Measurements from ENCODE around the gene PLAAT5. TPM values are rescaled to one million over a fixed set of nuclear protein-coding genes. Genes with fewer than 3 reads are reported as not detected.
A peak's percentile ranks its signal among the peaks of the same experiment; 100 is the strongest.
"Not testable (repeated sequence)": the region's sequence is repeated elsewhere in the genome, so short reads cannot be mapped to it uniquely, and the experiment has no call there.

PLAAT5 gene
- 0.42 TPM for total RNA-seq

GRCh38 chr11:63490551-63491239, at the start of gene PLAAT5:
Gene PLAAT5, minus strand, starts transcription at chr11:63491167. Its CDS starts 133 bp downstream, at chr11:63491034.
- Histone ChIP-seq H3K4me3 (ENCODE audit: low read length) (peak within 1 kb of the TSS; percentile 36), H3K27me3 (ENCODE audit: insufficient read depth, low read length) (peaks cover 45% of the 10 kb centered on the region), H3K4me1 (ENCODE audit: insufficient read depth, low read length) (peaks cover 40% of the 10 kb centered on the region), H3K9me3 (ENCODE audit: low read depth, low read length) (peaks cover 5% of the 10 kb centered on the region)

- Histone ChIP-seq H3K4me1 (ENCODE audit: insufficient read depth, low read length) (peaks cover 69% of the 10 kb centered on the region), H3K4me3 (ENCODE audit: low read length) (peak overlapping the region; percentile 76), H3K27me3 (ENCODE audit: insufficient read depth, low read length) (no peaks in the 10 kb centered on the region), H3K9me3 (ENCODE audit: low read depth, low read length) (no peaks in the 10 kb centered on the region)
These were observed 46.5 kb upstream of the PLAAT5 start for GRCh38 chr11:63537293-63538101.

- H3K4me1 ChIP-seq (ENCODE audit: insufficient read depth, low read length): peaks cover 76% of the 10 kb centered on the region
- H3K27me3 ChIP-seq (ENCODE audit: insufficient read depth, low read length): no peaks in the 10 kb centered on the region
- peak within 1 kb of the TSS; percentile 76 for H3K4me3 ChIP-seq (ENCODE audit: low read length)
- no peaks in the 10 kb centered on the region for H3K9me3 ChIP-seq (ENCODE audit: low read depth, low read length)
These were observed 45.8 kb upstream of the PLAAT5 start, which contains the start of gene PLAAT4 for GRCh38 chr11:63536669-63537292. Gene PLAAT4, plus strand, starts transcription at chr11:63536808. Its CDS starts 61 bp downstream, at chr11:63536869.

- Histone ChIP-seq H3K27me3 (ENCODE audit: insufficient read depth, low read length) (no peaks in the 10 kb centered on the region), H3K9me3 (ENCODE audit: low read depth, low read length) (no peaks in the 10 kb centered on the region), H3K4me1 (ENCODE audit: insufficient read depth, low read length) (peaks cover 85% of the 10 kb centered on the region), H3K4me3 (ENCODE audit: low read length) (no peak overlapping the region)
These were observed 44.8 kb upstream of the PLAAT5 start for GRCh38 chr11:63535734-63536133.

GRCh38 chr11:63534895-63535461, 44.0 kb upstream of the PLAAT5 start:
- Histone ChIP-seq H3K27me3 (ENCODE audit: insufficient read depth, low read length) (no peaks in the 10 kb centered on the region), H3K4me3 (ENCODE audit: low read length) (no peak overlapping the region), H3K4me1 (ENCODE audit: insufficient read depth, low read length) (peaks cover 85% of the 10 kb centered on the region), H3K9me3 (ENCODE audit: low read depth, low read length) (no peaks in the 10 kb centered on the region)

- Histone ChIP-seq H3K4me3 (ENCODE audit: low read length) (no peak overlapping the region), H3K9me3 (ENCODE audit: low read depth, low read length) (no peaks in the 10 kb centered on the region), H3K4me1 (ENCODE audit: insufficient read depth, low read length) (peaks cover 81% of the 10 kb centered on the region), H3K27me3 (ENCODE audit: insufficient read depth, low read length) (no peaks in the 10 kb centered on the region)
These were observed 43.1 kb upstream of the PLAAT5 start for GRCh38 chr11:63534076-63534475.

- Histone ChIP-seq H3K4me1 (ENCODE audit: insufficient read depth, low read length) (peaks cover 69% of the 10 kb centered on the region), H3K9me3 (ENCODE audit: low read depth, low read length) (no peaks in the 10 kb centered on the region), H3K27me3 (ENCODE audit: insufficient read depth, low read length) (no peaks in the 10 kb centered on the region), H3K4me3 (ENCODE audit: low read length) (no peak overlapping the region)
These were observed 42.0 kb upstream of the PLAAT5 start for GRCh38 chr11:63532799-63533475.

GRCh38 chr11:63532117-63532516, 41.1 kb upstream of the PLAAT5 start:
- Histone ChIP-seq H3K4me1 (ENCODE audit: insufficient read depth, low read length) (peaks cover 61% of the 10 kb centered on the region), H3K9me3 (ENCODE audit: low read depth, low read length) (no peaks in the 10 kb centered on the region), H3K27me3 (ENCODE audit: insufficient read depth, low read length) (no peaks in the 10 kb centered on the region), H3K4me3 (ENCODE audit: low read length) (no peak overlapping the region)

GRCh38 chr11:63531074-63531792, 40.3 kb upstream of the PLAAT5 start:
- not testable (repeated sequence) for H3K9me3 ChIP-seq (ENCODE audit: low read depth, low read length); H3K27me3 ChIP-seq (ENCODE audit: insufficient read depth, low read length); H3K4me3 ChIP-seq (ENCODE audit: low read length)
- peaks cover 52% of the 10 kb centered on the region for H3K4me1 ChIP-seq (ENCODE audit: insufficient read depth, low read length)

- Histone ChIP-seq H3K4me1 (ENCODE audit: insufficient read depth, low read length) (peaks cover 40% of the 10 kb centered on the region), H3K9me3 (ENCODE audit: low read depth, low read length) (no peaks in the 10 kb centered on the region), H3K4me3 (ENCODE audit: low read length) (no peak overlapping the region), H3K27me3 (ENCODE audit: insufficient read depth, low read length) (no peaks in the 10 kb centered on the region)
These were observed 39.1 kb upstream of the PLAAT5 start for GRCh38 chr11:63530021-63530420.

- H3K4me1 ChIP-seq (ENCODE audit: insufficient read depth, low read length): peaks cover 34% of the 10 kb centered on the region
- H3K9me3 ChIP-seq (ENCODE audit: low read depth, low read length); H3K27me3 ChIP-seq (ENCODE audit: insufficient read depth, low read length); H3K4me3 ChIP-seq (ENCODE audit: low read length): not testable (repeated sequence)
These were observed 38.4 kb upstream of the PLAAT5 start for GRCh38 chr11:63529373-63529772.

GRCh38 chr11:63528729-63529278, 37.8 kb upstream of the PLAAT5 start:
- not testable (repeated sequence) for H3K27me3 ChIP-seq (ENCODE audit: insufficient read depth, low read length); H3K9me3 ChIP-seq (ENCODE audit: low read depth, low read length); H3K4me3 ChIP-seq (ENCODE audit: low read length)
- peaks cover 29% of the 10 kb centered on the region for H3K4me1 ChIP-seq (ENCODE audit: insufficient read depth, low read length)

GRCh38 chr11:63528156-63528555, 37.2 kb upstream of the PLAAT5 start:
- not testable (repeated sequence) for H3K27me3 ChIP-seq (ENCODE audit: insufficient read depth, low read length); H3K9me3 ChIP-seq (ENCODE audit: low read depth, low read length); H3K4me3 ChIP-seq (ENCODE audit: low read length)
- peaks cover 22% of the 10 kb centered on the region for H3K4me1 ChIP-seq (ENCODE audit: insufficient read depth, low read length)

- Histone ChIP-seq H3K9me3 (ENCODE audit: low read depth, low read length) (no peaks in the 10 kb centered on the region), H3K4me3 (ENCODE audit: low read length) (no peak overlapping the region), H3K27me3 (ENCODE audit: insufficient read depth, low read length) (no peaks in the 10 kb centered on the region), H3K4me1 (ENCODE audit: insufficient read depth, low read length) (peaks cover 17% of the 10 kb centered on the region)
These were observed 36.7 kb upstream of the PLAAT5 start for GRCh38 chr11:63527667-63528066.

Measured in mononuclear cell (primary cell).